OCI-LY3 (cell line): Measurements from ENCODE around the gene GRIN2A.

Experiments used
- H2AFZ ChIP-seq: fragments of 200-600, 300-600 bp; shearing (Covaris generic); 2 replicates; pipeline ENCODE4 v1.6.0; 2014; ENCODE audit warnings: antibody characterized with exemption, low read depth, low read length
- H3K27ac ChIP-seq: fragments of 200-600, 300-600 bp; sonication (generic); 2 replicates; pipeline ENCODE4 v1.5.1; 2014; ENCODE audit warnings: mild to moderate bottlenecking, low read length, moderate library complexity, mixed read lengths
- H3K27me3 ChIP-seq: fragments of 200-600, 300-600 bp; sonication (generic); 2 replicates; pipeline ENCODE4 v1.6.1; 2014; ENCODE audit warnings: low read depth, low read length, mixed read lengths
- H3K36me3 ChIP-seq: fragments of 200-600, 300-600 bp; sonication (generic); replicated peaks from 2 replicates; pipeline ENCODE3; 2014; ENCODE audit warnings: low read depth, low read length, mixed read lengths
- H3K4me1 ChIP-seq: fragments of 300-600, 200-600 bp; sonication (generic); 2 replicates; pipeline ENCODE4 v1.6.1; 2014; ENCODE audit warnings: low read length, mixed read lengths
- H3K4me2 ChIP-seq: fragments of 200-600, 300-600 bp; sonication (generic); 2 replicates; pipeline ENCODE4 v1.6.1; 2014; ENCODE audit warnings: low read length, mixed read lengths
- H3K4me3 ChIP-seq: fragments of 300-600, 200-600 bp; sonication (generic); 2 replicates; pipeline ENCODE4 v1.5.1; 2014; ENCODE audit warnings: antibody characterized with exemption, mild to moderate bottlenecking, low read length, moderate library complexity
- H3K79me2 ChIP-seq: fragments of 300-600, 200-600 bp; shearing (Covaris generic); 2 replicates; pipeline ENCODE4 v1.6.1; 2014; ENCODE audit warnings: mild to moderate bottlenecking, low read length, mixed read lengths
- H3K9ac ChIP-seq: fragments of 300-600, 200-600 bp; shearing (Covaris generic); 2 replicates; pipeline ENCODE4 v1.6.0; 2014; ENCODE audit warnings: mild to moderate bottlenecking, low read length, moderate library complexity
- H3K9me3 ChIP-seq: fragments of 200-600, 300-600 bp; shearing (Covaris generic); 2 replicates; pipeline ENCODE4 v1.6.1; 2014; ENCODE audit warnings: low read length, mixed read lengths; ENCODE audit not compliant: insufficient read depth
- H4K20me1 ChIP-seq: fragments of 200-600, 300-600 bp; sonication (generic); 2 replicates; pipeline ENCODE4 v1.6.1; 2016; ENCODE audit warnings: low read length, mixed read lengths; ENCODE audit not compliant: insufficient read depth
- EZH2phosphoT487 ChIP-seq: fragments of 200-600 bp; shearing (Covaris generic); IDR thresholded peaks from 2 replicates; pipeline ENCODE4 v1.6.1; 2018; ENCODE audit warnings: antibody characterized with exemption, mixed run types, low read depth
- TF ChIP-seq, protein P1 (sequence below): fragments of 200-600, 300-600 bp; sonication (generic); IDR thresholded peaks from 2 replicates; pipeline ENCODE4 v1.5.1; 2014; ENCODE audit warnings: antibody characterized with exemption, low read length, low read depth

The GRIN2A gene

GRCh38 chr16:10169031-10169430 is 13.2 kb downstream of the GRIN2A start:
- no peak overlapping the region for H3K4me2 ChIP-seq

GRCh38 chr16:10168258-10168657 is 14.0 kb downstream of the GRIN2A start:
- Histone ChIP-seq H3K9me3 (no peaks in the 10 kb centered on the region), H3K4me2 (no peak overlapping the region), H3K4me3 (no peak overlapping the region), H3K36me3 (no peaks in the 10 kb centered on the region), H3K9ac (no peak overlapping the region), H3K27me3 (peaks cover 21% of the 10 kb centered on the region), H3K79me2 (no peaks in the 10 kb centered on the region), H2AFZ (no peak overlapping the region), H3K27ac (no peak overlapping the region), H4K20me1 (no peaks in the 10 kb centered on the region), H3K4me1 (no peaks in the 10 kb centered on the region)
- TF ChIP-seq, protein P1, sequence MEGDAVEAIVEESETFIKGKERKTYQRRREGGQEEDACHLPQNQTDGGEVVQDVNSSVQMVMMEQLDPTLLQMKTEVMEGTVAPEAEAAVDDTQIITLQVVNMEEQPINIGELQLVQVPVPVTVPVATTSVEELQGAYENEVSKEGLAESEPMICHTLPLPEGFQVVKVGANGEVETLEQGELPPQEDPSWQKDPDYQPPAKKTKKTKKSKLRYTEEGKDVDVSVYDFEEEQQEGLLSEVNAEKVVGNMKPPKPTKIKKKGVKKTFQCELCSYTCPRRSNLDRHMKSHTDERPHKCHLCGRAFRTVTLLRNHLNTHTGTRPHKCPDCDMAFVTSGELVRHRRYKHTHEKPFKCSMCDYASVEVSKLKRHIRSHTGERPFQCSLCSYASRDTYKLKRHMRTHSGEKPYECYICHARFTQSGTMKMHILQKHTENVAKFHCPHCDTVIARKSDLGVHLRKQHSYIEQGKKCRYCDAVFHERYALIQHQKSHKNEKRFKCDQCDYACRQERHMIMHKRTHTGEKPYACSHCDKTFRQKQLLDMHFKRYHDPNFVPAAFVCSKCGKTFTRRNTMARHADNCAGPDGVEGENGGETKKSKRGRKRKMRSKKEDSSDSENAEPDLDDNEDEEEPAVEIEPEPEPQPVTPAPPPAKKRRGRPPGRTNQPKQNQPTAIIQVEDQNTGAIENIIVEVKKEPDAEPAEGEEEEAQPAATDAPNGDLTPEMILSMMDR = no peak
- TF ChIP-seq EZH2phosphoT487 = no peak

More at GRCh38 chr16:10169031-10169430, 13.2 kb downstream of the GRIN2A start:
- H3K36me3 ChIP-seq = no peaks in the 10 kb centered on the region
- H3K79me2 ChIP-seq = no peaks in the 10 kb centered on the region
- H3K4me3 ChIP-seq = no peak overlapping the region
- H3K4me1 ChIP-seq = no peaks in the 10 kb centered on the region
- no peak overlapping the region for H2AFZ ChIP-seq
- H3K9me3 ChIP-seq = no peaks in the 10 kb centered on the region
- H3K27me3 ChIP-seq = peaks cover 16% of the 10 kb centered on the region
- H3K27ac ChIP-seq = no peak overlapping the region
- H3K9ac ChIP-seq = no peak overlapping the region
- H4K20me1 ChIP-seq = no peaks in the 10 kb centered on the region
- no peak for TF ChIP-seq EZH2phosphoT487
- TF ChIP-seq, protein P1 = no peak

DNA sequence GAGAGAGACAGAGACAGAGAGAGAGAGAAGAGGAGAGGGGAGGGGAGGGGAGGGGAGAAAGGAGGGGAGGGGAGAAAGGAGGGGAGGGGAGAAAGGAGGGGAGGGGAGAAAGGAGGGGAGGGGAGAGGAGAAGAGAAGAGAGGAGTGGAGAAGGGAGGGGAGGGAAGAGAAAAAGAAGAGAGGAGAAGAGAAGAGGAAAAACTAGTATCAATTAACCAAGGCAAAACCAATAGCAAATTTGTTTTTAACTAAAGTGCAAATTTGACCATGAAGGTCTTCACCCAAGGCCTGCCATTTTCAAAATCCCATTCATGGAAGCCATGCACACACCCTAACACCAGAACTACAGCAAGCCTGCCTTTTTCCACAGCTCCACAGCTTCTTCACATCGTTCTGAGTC is 16.6 kb downstream of the GRIN2A start:
- no peaks in the 10 kb centered on the region for H3K4me1 ChIP-seq
- no peaks in the 10 kb centered on the region for H3K36me3 ChIP-seq
- H3K27me3 ChIP-seq = peaks cover 39% of the 10 kb centered on the region
- no peak overlapping the region for H3K4me3 ChIP-seq
- H3K9ac ChIP-seq = no peak overlapping the region
- H3K27ac ChIP-seq = no peak overlapping the region
- TF ChIP-seq, protein P1 = no peak
- TF ChIP-seq EZH2phosphoT487 = no peak
- no peak overlapping the region for H3K4me2 ChIP-seq
- H3K9me3 ChIP-seq = no peaks in the 10 kb centered on the region
- H3K79me2 ChIP-seq = no peaks in the 10 kb centered on the region
- H4K20me1 ChIP-seq = no peaks in the 10 kb centered on the region
- no peak overlapping the region for H2AFZ ChIP-seq

DNA sequence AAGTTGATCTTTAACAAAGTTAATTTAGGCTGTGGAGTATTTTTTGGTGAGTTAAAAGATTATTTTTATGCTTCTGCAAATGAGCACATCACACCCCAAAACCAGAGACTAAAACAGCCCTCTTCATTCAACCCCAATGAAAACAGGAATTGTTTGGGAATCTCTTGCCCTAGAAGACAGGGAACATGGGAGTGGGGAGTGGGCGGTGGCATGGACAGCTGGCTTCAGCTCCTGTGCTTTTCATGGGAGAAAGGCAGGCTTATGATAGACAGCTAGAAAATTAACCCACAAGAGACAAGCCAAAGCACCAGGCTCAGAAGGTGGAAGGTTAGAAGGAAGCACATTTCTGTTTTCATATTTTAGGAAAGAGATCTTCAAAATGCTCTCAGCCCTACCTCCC is 19.2 kb downstream of the GRIN2A start:
- Histone ChIP-seq H3K27me3 (peaks cover 39% of the 10 kb centered on the region), H3K79me2 (no peaks in the 10 kb centered on the region), H3K9me3 (no peaks in the 10 kb centered on the region), H3K4me3 (no peak overlapping the region), H2AFZ (no peak overlapping the region), H3K9ac (no peak overlapping the region), H3K4me1 (no peaks in the 10 kb centered on the region), H4K20me1 (no peaks in the 10 kb centered on the region), H3K36me3 (no peaks in the 10 kb centered on the region), H3K4me2 (no peak overlapping the region), H3K27ac (no peak overlapping the region)
- TF ChIP-seq, protein P1 = no peak
- TF ChIP-seq EZH2phosphoT487 = no peak
